Panc1 (cell line): ENCODE results near the gene JOSD1. TPM values are rescaled to one million over a fixed set of nuclear protein-coding genes. Genes with fewer than 3 reads are reported as not detected.

ENCODE experiments used
- ATAC-seq: fragments of 200-7000 bp; cut with Tn5 transposase; 2 replicates; pipeline ENCODE4 v1.9.1; 2020; ENCODE audit warnings: mild to moderate bottlenecking, moderate library complexity
- BruUV-seq: library from RNA; stranded (reverse); fragments of 400-500 nt; replicated peaks from 2 replicates; lab custom pipeline; 2021; lab: Mats Ljungman, UMichigan
- CTCF ChIA-PET: fragments of 300-600 bp; sonication (Branson Sonifier 250); formaldehyde crosslinking; loops from one replicate; lab custom pipeline; 2022; ENCODE audit warnings: antibody characterized with exemption; lab: Charles Lee
- POLR2A ChIA-PET: fragments of 300-600 bp; sonication (Branson Sonifier 250); formaldehyde crosslinking; loops from one replicate; lab custom pipeline; 2022; ENCODE audit warnings: antibody characterized with exemption; lab: Charles Lee
- DNase-seq: peaks from one replicate; pipeline ENCODE4 v3.0.0-alpha.2; 2010; ENCODE audit warnings: low read depth, low spot score
- H3K27ac ChIP-seq: 2 replicates; pipeline ENCODE4 v1.5.1; 2011; ENCODE audit warnings: mild to moderate bottlenecking, low read length, inconsistent platforms
- H3K27me3 ChIP-seq: fragments of 200-500 bp; sonication (Bioruptor generic); 2 replicates; pipeline ENCODE4 v1.6.0; 2014; ENCODE audit warnings: low read length, inconsistent platforms; ENCODE audit not compliant: control insufficient read depth, insufficient read depth
- H3K36me3 ChIP-seq: fragments of 200-500 bp; sonication (Bioruptor generic); 2 replicates; pipeline ENCODE4 v1.5.1; 2014; ENCODE audit warnings: inconsistent platforms, mild to moderate bottlenecking, low read length, moderate library complexity; ENCODE audit not compliant: control insufficient read depth, insufficient read depth
- H3K4me1 ChIP-seq: 2 replicates; pipeline ENCODE4 v1.5.1; 2011; ENCODE audit warnings: inconsistent platforms, mild to moderate bottlenecking, low read length, moderate library complexity; ENCODE audit not compliant: control insufficient read depth, insufficient read depth
- H3K4me3 ChIP-seq, 2 experiments: 2 replicates each; pipeline ENCODE4 v1.5.1; 2011 to 2012; ENCODE audit warnings: low read depth in 2 of 2, low read length in 2 of 2, mild to moderate bottlenecking in 2 of 2, inconsistent platforms in 1 of 2, moderate library complexity in 1 of 2
- H3K9me3 ChIP-seq: fragments of 200-500 bp; sonication (Bioruptor generic); 2 replicates; pipeline ENCODE4 v1.5.1; 2014; ENCODE audit warnings: low read depth, mild to moderate bottlenecking, inconsistent platforms, low read length, moderate library complexity; ENCODE audit not compliant: control insufficient read depth, insufficient read depth
- POLR2AphosphoS5 ChIP-seq: IDR thresholded peaks from 2 replicates; pipeline ENCODE4 v1.6.1; 2012; ENCODE audit warnings: mild to moderate bottlenecking, low read depth, low read length, moderate library complexity
- SIN3A ChIP-seq: IDR thresholded peaks from 2 replicates; pipeline ENCODE4 v1.6.1; 2012; ENCODE audit warnings: low read depth, mild to moderate bottlenecking, low read length, moderate library complexity, borderline replicate concordance; ENCODE audit not compliant: insufficient read depth
- TCF7L2 ChIP-seq: IDR thresholded peaks from 2 replicates; pipeline ENCODE4 v1.6.1; 2011; ENCODE audit warnings: mild to moderate bottlenecking, low read depth, low read length, inconsistent platforms
- in situ Hi-C: cut with HindIII; loops from 2 replicates; pipeline ENCODE4 v1.10.0; 2016; ENCODE audit warnings: low sequenced_read_pairs, low pct_unique_long_range_greater_than_20kb
- intact Hi-C: fragments of 100-400 bp; cut with micrococcal nuclease; formaldehyde crosslinking; loops from one replicate; pipeline ENCODE4 v1.10.0; 2022; ENCODE audit not compliant: unreplicated experiment
- total RNA-seq: library from RNA; stranded (reverse); gene quantifications from one replicate; pipeline ENCODE4 v1.2.1, GENCODE V29; 2021; ENCODE audit not compliant: unreplicated experiment
- TF ChIP-seq, protein P1 (sequence below), 2 experiments: IDR thresholded peaks; 2 replicates each; pipeline ENCODE4 v1.6.1; 2011 to 2012; ENCODE audit warnings: low read depth in 2 of 2, control low read depth in 1 of 2, low read length in 1 of 2, mild to moderate bottlenecking in 1 of 2, moderate library complexity in 1 of 2; ENCODE audit not compliant: insufficient read depth in 1 of 2
- TF ChIP-seq, protein P2 (sequence below): fragments of 450-650 bp; IDR thresholded peaks from 2 replicates; pipeline ENCODE4 v1.5.1; 2017; ENCODE audit warnings: mild to moderate bottlenecking

JOSD1 gene
- total RNA-seq, 1 experiment from 2014 or later, result 35.1 TPM

DNA sequence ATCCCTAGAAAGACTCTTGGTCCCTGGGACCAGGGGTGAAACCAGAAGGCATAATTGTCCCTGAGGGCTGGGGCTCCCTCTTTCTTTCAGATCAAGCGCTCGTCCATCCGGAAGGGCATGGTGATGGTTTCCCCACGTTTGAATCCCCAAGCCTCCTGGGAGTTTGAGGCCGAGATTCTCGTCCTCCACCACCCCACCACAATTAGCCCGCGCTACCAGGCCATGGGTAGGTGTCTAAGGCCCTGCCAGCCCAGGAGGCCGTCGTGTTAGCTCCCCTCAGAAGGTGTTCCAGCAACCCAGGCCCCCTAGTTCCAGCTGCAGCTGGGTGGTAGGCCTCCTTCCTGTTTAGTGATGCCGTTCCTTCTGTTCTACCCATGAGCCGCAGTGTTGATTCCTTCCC lies 26.4 kb upstream of the JOSD1 start:
- no TSS peak for BruUV-seq
- ATAC-seq, result no peak
- Histone ChIP-seq H3K4me1 (no peaks in the 10 kb centered on the region), H3K36me3 (peaks cover 2% of the 10 kb centered on the region; the same call in 1 of the 2 replicates), H3K9me3 (no peaks in the 10 kb centered on the region), H3K27ac (no peak overlapping the region), H3K27me3 (no peaks in the 10 kb centered on the region), H3K4me3 (no peak overlapping the region)
- ChIA-PET CTCF (no interaction called here), POLR2A (no interaction called here)
- in situ Hi-C loops, result no loop called here
- no peak for DNase-seq
- intact Hi-C loops, result no loop called here
- no peak for TF ChIP-seq TCF7L2
- TF ChIP-seq, protein P1, sequence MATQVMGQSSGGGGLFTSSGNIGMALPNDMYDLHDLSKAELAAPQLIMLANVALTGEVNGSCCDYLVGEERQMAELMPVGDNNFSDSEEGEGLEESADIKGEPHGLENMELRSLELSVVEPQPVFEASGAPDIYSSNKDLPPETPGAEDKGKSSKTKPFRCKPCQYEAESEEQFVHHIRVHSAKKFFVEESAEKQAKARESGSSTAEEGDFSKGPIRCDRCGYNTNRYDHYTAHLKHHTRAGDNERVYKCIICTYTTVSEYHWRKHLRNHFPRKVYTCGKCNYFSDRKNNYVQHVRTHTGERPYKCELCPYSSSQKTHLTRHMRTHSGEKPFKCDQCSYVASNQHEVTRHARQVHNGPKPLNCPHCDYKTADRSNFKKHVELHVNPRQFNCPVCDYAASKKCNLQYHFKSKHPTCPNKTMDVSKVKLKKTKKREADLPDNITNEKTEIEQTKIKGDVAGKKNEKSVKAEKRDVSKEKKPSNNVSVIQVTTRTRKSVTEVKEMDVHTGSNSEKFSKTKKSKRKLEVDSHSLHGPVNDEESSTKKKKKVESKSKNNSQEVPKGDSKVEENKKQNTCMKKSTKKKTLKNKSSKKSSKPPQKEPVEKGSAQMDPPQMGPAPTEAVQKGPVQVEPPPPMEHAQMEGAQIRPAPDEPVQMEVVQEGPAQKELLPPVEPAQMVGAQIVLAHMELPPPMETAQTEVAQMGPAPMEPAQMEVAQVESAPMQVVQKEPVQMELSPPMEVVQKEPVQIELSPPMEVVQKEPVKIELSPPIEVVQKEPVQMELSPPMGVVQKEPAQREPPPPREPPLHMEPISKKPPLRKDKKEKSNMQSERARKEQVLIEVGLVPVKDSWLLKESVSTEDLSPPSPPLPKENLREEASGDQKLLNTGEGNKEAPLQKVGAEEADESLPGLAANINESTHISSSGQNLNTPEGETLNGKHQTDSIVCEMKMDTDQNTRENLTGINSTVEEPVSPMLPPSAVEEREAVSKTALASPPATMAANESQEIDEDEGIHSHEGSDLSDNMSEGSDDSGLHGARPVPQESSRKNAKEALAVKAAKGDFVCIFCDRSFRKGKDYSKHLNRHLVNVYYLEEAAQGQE (IDR thresholded peaks at IDR 0.05; ENCODE audit: insufficient read depth in 1 of 2, low read depth in 2 of 2, low read length in 1 of 2), result no peak
- TF ChIP-seq POLR2AphosphoS5, result no peak
- TF ChIP-seq, protein P2, sequence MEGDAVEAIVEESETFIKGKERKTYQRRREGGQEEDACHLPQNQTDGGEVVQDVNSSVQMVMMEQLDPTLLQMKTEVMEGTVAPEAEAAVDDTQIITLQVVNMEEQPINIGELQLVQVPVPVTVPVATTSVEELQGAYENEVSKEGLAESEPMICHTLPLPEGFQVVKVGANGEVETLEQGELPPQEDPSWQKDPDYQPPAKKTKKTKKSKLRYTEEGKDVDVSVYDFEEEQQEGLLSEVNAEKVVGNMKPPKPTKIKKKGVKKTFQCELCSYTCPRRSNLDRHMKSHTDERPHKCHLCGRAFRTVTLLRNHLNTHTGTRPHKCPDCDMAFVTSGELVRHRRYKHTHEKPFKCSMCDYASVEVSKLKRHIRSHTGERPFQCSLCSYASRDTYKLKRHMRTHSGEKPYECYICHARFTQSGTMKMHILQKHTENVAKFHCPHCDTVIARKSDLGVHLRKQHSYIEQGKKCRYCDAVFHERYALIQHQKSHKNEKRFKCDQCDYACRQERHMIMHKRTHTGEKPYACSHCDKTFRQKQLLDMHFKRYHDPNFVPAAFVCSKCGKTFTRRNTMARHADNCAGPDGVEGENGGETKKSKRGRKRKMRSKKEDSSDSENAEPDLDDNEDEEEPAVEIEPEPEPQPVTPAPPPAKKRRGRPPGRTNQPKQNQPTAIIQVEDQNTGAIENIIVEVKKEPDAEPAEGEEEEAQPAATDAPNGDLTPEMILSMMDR, result no peak

DNA sequence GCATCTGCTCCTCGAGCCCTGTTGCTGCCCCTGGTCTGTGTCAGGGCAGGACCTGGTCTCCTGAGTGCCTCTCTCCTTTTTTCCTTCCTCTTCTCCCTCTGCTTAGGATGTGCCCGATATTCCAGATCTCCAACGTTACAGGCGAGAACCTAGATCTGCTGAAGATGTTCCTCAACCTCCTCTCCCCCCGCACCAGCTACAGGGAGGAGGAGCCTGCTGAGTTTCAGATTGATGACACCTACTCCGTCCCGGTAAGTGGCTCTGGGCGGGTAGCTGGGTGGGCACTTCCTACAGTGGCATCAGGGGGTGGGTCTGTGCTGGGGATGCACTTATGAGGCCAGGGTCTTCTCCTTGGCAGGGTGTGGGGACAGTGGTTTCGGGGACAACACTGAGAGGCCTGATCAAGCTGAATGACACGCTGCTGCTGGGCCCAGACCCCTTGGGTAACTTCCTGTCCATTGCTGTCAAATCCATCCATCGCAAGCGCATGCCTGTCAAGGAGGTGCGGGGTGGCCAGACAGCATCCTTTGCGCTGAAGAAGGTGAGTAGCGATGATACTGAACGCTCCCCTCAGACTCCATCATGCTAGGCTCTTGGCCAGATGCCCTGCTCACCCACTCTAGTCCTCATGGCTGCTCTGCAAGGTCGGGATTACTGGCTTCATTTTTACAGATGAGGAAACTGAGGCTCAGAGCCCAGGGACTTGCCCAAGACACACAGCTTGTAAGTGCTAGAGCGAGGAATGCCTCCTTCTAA lies 25.3 kb upstream of the JOSD1 start:
- ChIA-PET CTCF (no interaction called here), POLR2A (interaction anchor here (0.6 kb wide), 1 partner anchor 22 kb away, joined by 5 read pairs; no protein-coding TSS in a partner anchor)
- intact Hi-C loops, result no loop called here
- Histone ChIP-seq H3K27me3 (no peaks in the 10 kb centered on the region), H3K9me3 (no peaks in the 10 kb centered on the region), H3K4me1 (no peaks in the 10 kb centered on the region), H3K4me3 (no peak overlapping the region), H3K27ac (no peak overlapping the region), H3K36me3 (peaks cover 4% of the 10 kb centered on the region; the same call in 1 of the 2 replicates)
- TF ChIP-seq, protein P1 (IDR thresholded peaks at IDR 0.05; ENCODE audit: insufficient read depth in 1 of 2, low read depth in 2 of 2, low read length in 1 of 2), result no peak
- TF ChIP-seq POLR2AphosphoS5 (no peak), SIN3A (no peak), TCF7L2 (no peak)
- TF ChIP-seq, protein P2, result no peak
- BruUV-seq, result no TSS peak
- no peak for ATAC-seq
- in situ Hi-C loops, result no loop called here
- DNase-seq, result no peak
